Dedifferentiated amniotic fluid mesenchymal stem cell (primary cell): Measurements from ENCODE around the gene IFNA21.
"Not testable (repeated sequence)": the region's sequence is repeated elsewhere in the genome, so short reads cannot be mapped to it uniquely, and the experiment has no call there.

Experiments used
- DNase-seq: peaks from one replicate; pipeline ENCODE4 v3.0.0-alpha.2; 2016; ENCODE audit errors: extremely low spot score

IFNA21 gene

DNA sequence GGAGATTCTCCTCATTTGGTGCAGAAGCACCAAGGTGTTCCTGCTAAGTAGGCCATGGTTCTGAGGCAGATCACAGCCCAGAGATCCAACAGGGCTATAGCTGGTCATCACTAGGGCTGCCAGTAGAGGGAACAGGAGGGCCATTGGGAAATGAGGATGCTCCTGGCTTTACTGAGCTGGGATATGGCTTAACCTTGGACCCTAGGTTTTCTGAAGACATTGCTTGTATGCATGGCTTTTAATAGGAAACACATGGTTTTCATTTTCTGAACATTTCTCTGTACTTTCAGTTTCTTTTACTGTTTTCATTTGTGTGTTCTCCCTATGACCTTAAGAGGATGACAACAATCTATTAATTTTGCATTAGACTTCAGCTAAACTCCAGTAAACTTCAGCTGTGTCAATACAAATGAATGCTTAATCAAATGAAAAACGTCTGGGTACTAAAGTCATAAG, 25.0 kb downstream of the IFNA21 start, which contains the start of gene IFNW1:
IFNW1 (minus strand) TSS at position 406 of the 456 bp plus-strand sequence; CDS start at position 144, 262 bp downstream.
- DNase-seq = no peak

DNA sequence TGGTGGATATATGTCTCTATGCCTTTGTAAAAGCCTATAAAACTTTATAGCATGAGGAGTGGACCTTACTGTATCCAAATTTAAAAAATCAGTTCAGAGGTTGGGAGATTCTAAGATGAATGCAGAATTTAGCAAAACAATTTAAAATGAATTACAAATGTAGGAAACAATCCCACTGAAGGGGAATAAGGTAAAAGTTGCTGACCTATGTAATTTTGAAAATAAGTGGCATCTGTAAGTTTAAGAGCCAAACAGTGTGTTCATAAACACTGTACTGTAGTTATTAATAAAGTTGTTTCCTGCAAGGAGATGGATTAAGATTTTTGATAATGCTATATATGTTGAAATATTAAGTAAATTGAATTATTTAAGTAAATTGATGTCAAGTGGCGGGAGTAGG, 29.4 kb downstream of the IFNA21 start:
- no peak for DNase-seq

DNA sequence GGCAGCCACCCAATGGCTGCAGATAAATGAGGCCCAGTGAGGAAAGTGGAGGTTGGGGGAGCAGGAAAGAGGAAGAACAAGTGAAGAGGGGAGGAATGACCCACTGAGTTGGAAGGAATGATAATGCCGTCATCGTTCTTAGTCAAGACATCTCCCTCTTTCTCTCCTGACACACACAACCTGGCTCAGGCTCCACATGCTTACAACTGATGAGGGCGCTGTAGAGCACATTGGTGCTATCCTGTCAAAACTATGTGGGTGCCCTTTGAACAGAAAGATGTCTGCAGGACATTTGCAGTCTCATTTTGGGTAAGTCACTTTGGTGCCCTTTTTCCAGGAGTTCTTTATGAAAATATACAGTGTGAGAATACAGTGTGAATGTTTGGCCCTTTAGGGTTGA, 30.7 kb downstream of the IFNA21 start:
- DNase-seq = no peak

DNA sequence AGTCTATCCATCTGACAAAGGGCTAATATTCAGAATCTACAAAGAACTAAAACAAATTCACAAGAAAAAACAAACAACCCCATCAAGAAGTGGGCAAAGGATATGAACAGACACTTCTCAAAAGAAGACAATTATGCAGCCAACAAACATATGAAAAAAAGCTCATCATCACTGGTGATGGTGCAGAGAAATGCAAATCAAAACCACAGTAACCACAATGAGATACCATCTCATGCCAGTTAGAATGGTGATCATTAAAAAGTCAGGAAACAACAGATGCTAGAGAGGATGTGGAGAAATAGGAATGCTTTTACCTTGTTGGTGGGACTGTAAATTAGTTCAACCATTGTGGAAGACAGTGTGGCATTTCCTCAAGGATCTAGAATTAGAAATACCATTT, 38.3 kb downstream of the IFNA21 start:
- DNase-seq = not testable (repeated sequence)

DNA sequence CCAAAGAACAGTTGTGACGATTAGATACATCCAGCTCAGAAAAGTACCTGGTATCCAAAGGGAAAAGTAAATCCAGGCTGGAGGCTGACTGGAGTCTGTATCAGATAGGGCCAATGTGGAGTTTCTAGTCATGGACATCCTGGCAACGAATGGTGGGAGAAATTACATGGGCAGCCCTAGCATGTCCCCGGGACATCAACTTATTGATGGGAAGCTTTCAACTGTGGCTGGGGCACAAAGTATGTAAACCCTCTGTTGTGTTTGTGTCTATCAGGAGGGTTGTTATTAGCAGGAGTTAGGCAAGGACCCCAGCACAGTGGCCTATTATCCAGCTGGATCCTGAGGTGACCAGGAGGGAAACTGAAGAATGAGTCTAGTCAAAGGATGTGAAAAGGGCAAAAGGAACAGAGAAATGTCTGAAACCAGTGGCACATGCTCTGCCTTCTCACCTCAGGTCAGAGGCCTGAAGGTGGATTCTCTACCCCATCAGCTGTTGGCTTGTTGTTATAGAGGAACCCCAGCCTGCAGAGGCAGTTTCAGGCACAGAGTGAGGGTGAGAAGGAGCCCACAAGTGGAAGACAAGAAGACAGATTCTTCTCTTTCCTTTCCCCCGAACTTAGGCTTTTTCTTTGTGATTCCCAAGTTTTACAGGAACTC, 44.7 kb downstream of the IFNA21 start:
- DNase-seq = no peak

DNA sequence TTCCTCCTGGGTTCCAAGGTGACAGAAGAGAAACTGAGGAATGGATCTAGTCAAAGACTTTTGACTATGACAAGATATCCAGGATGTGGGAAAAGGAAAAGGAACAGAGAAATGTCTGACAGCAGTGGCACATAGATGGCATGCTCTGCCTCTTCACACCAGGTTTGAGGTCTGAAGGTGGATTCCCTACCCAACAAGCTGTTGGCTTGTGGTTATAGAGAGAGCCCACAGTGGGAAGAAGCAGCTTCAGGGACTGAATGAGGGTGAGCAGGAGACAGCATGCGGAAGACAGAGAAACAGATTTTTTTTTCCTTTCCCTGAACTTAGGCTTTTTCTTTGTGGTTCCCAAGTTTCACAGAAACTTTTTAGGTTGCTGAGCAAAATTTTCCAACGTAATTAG, 45.4 kb downstream of the IFNA21 start:
- DNase-seq = no peak

DNA sequence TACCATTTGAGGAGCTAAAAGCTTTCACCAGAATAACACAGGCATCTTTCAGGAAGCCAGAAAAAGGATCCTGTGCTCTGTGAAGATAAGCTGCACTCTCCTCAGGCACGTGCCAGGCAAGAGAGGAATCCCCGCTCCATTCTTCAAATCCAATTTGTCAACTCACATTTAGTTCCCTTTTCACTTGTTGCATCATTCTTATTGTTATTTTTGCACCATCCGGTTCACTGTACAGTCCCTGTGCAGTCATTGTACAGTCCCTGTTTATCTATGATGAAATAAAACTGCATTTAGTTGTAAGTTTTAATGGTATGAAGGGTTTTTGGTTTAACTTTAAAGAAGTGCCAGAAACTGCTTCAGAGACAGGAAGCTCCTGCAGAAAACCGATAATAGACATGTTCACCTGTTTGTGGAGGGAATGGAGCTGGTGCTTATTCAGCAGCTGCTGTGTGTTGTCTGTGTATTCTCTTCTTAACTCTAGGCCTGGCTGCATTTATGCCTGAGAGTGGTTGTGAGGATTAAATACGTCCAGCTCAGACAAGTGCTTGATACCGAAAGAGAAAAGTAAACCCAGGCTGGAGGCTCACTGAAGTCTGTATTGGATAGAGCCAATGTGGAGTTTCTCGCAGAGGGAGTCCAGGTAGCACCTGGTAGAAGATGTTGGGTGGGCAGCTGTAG, 47.2 kb downstream of the IFNA21 start:
- no peak for DNase-seq
